Measurements from ENCODE around the gene USP9Y.
A peak's percentile ranks its signal among the peaks of the same experiment; 100 is the strongest.

USP9Y gene

GRCh38 chrY:12733625-12734024, 32.6 kb downstream of the USP9Y start:
- Histone ChIP-seq H3K4me2 (ENCODE audit: low read length) (peak overlapping the region; percentile 50; the same call in 1 of the 2 replicates), H3K9me3 (ENCODE audit: insufficient read depth, low read length) (no peaks in the 10 kb centered on the region), H2AFZ (ENCODE audit: low read depth, low read length) (no peak overlapping the region), H3K36me3 (replicated peaks; ENCODE audit: low read depth, low read length) (peaks cover 4% of the 10 kb centered on the region), H3K9ac (ENCODE audit: low read length) (no peak overlapping the region), H3K79me2 (ENCODE audit: low read length) (no peaks in the 10 kb centered on the region), H4K20me1 (ENCODE audit: insufficient read depth, low read length) (peaks cover 4% of the 10 kb centered on the region), H3K27ac (ENCODE audit: low read length) (no peak overlapping the region), H3K4me1 (ENCODE audit: low read length) (peaks cover 9% of the 10 kb centered on the region), H3K27me3 (ENCODE audit: low read depth, low read length) (no peaks in the 10 kb centered on the region), H3K4me3 (ENCODE audit: low read length) (no peak overlapping the region)
- TF ChIP-seq CTCF (IDR thresholded peaks at IDR 0.05; ENCODE audit: low read depth, low read length) (no peak), EZH2phosphoT487 (IDR thresholded peaks at IDR 0.05; ENCODE audit: low read depth) (no peak)

- H3K9ac ChIP-seq (ENCODE audit: low read length): no peak overlapping the region
- peak overlapping the region; percentile 50; the same call in 1 of the 2 replicates for H3K4me2 ChIP-seq (ENCODE audit: low read length)
- H3K36me3 ChIP-seq (replicated peaks; ENCODE audit: low read depth, low read length): peaks cover 4% of the 10 kb centered on the region
- no peaks in the 10 kb centered on the region for H3K79me2 ChIP-seq (ENCODE audit: low read length)
- no peak overlapping the region for H3K4me3 ChIP-seq (ENCODE audit: low read length)
- no peak overlapping the region for H3K27ac ChIP-seq (ENCODE audit: low read length)
- H3K4me1 ChIP-seq (ENCODE audit: low read length): peaks cover 9% of the 10 kb centered on the region
- H3K27me3 ChIP-seq (ENCODE audit: low read depth, low read length): no peaks in the 10 kb centered on the region
- TF ChIP-seq EZH2phosphoT487 (IDR thresholded peaks at IDR 0.05; ENCODE audit: low read depth): no peak
- TF ChIP-seq CTCF (IDR thresholded peaks at IDR 0.05; ENCODE audit: low read depth, low read length): no peak
- H4K20me1 ChIP-seq (ENCODE audit: insufficient read depth, low read length): peaks cover 4% of the 10 kb centered on the region
- no peak overlapping the region for H2AFZ ChIP-seq (ENCODE audit: low read depth, low read length)
- no peaks in the 10 kb centered on the region for H3K9me3 ChIP-seq (ENCODE audit: insufficient read depth, low read length)
Observed at GRCh38 chrY:12734051-12734450, 33.0 kb downstream of the USP9Y start.

- Histone ChIP-seq H2AFZ (ENCODE audit: low read depth, low read length) (no peak overlapping the region), H3K36me3 (replicated peaks; ENCODE audit: low read depth, low read length) (peaks cover 2% of the 10 kb centered on the region), H3K27ac (ENCODE audit: low read length) (no peak overlapping the region), H4K20me1 (ENCODE audit: insufficient read depth, low read length) (no peaks in the 10 kb centered on the region), H3K27me3 (ENCODE audit: low read depth, low read length) (no peaks in the 10 kb centered on the region), H3K9me3 (ENCODE audit: insufficient read depth, low read length) (no peaks in the 10 kb centered on the region), H3K4me2 (ENCODE audit: low read length) (no peak overlapping the region), H3K9ac (ENCODE audit: low read length) (no peak overlapping the region), H3K79me2 (ENCODE audit: low read length) (no peaks in the 10 kb centered on the region), H3K4me1 (ENCODE audit: low read length) (peaks cover 6% of the 10 kb centered on the region; the same call in 1 of the 2 replicates), H3K4me3 (ENCODE audit: low read length) (no peak overlapping the region)
- TF ChIP-seq CTCF (IDR thresholded peaks at IDR 0.05; ENCODE audit: low read depth, low read length) (no peak), EZH2phosphoT487 (IDR thresholded peaks at IDR 0.05; ENCODE audit: low read depth) (no peak)
Observed at GRCh38 chrY:12741414-12741813, 40.4 kb downstream of the USP9Y start.

GRCh38 chrY:12742725-12743124, 41.7 kb downstream of the USP9Y start:
- Histone ChIP-seq H3K4me3 (ENCODE audit: low read length) (no peak overlapping the region), H3K79me2 (ENCODE audit: low read length) (no peaks in the 10 kb centered on the region), H3K4me2 (ENCODE audit: low read length) (no peak overlapping the region), H3K9ac (ENCODE audit: low read length) (no peak overlapping the region), H3K27ac (ENCODE audit: low read length) (no peak overlapping the region), H3K4me1 (ENCODE audit: low read length) (peaks cover 6% of the 10 kb centered on the region; the same call in 1 of the 2 replicates), H2AFZ (ENCODE audit: low read depth, low read length) (no peak overlapping the region), H4K20me1 (ENCODE audit: insufficient read depth, low read length) (no peaks in the 10 kb centered on the region), H3K36me3 (replicated peaks; ENCODE audit: low read depth, low read length) (peaks cover 2% of the 10 kb centered on the region), H3K27me3 (ENCODE audit: low read depth, low read length) (no peaks in the 10 kb centered on the region), H3K9me3 (ENCODE audit: insufficient read depth, low read length) (no peaks in the 10 kb centered on the region)
- TF ChIP-seq CTCF (IDR thresholded peaks at IDR 0.05; ENCODE audit: low read depth, low read length) (no peak), EZH2phosphoT487 (IDR thresholded peaks at IDR 0.05; ENCODE audit: low read depth) (no peak)
